Thyroid gland (tissue), 4 donors: Measurements from ENCODE around the gene PARP4. TPM values are rescaled to one million over a fixed set of nuclear protein-coding genes. Genes with fewer than 3 reads are reported as not detected.
"Not testable (repeated sequence)": the region's sequence is repeated elsewhere in the genome, so short reads cannot be mapped to it uniquely, and the experiment has no call there.

Experiments used
- DNase-seq, 2 donors: peaks; one replicate each; pipeline ENCODE4 v3.0.0-alpha.2; 2019
- H3K27ac ChIP-seq, 3 donors: fragments of 200-600 bp; sonication (generic); 1 replicate in 2 of 3; 2 replicates in 1 of 3; pipeline ENCODE4 v1.5.1; 2016 to 2019; ENCODE audit warnings: mild to moderate bottlenecking in 1 of 3, moderate library complexity in 1 of 3
- H3K27me3 ChIP-seq: fragments of 200-600 bp; sonication (generic); one replicate; pipeline ENCODE4 v1.5.1; 2019
- H3K36me3 ChIP-seq, 2 donors: fragments of 200-600 bp; sonication (generic); one replicate each; pipeline ENCODE4 v1.5.1; 2016 to 2019
- H3K4me1 ChIP-seq, 2 donors: fragments of 200-600 bp; sonication (generic); one replicate each; pipeline ENCODE4 v1.5.1; 2017 to 2019
- H3K4me3 ChIP-seq, 3 donors: fragments of 200-600 bp; sonication (generic); replicated peaks in 1 of 3; 1 replicate in 2 of 3; 2 replicates in 1 of 3; pipeline ENCODE4 v1.5.1; 2016; ENCODE audit warnings: mild to moderate bottlenecking in 1 of 3
- H3K9me3 ChIP-seq: fragments of 200-600 bp; sonication (generic); one replicate; pipeline ENCODE4 v1.5.1; 2017
- POLR2A ChIP-seq, 2 donors: fragments of 450-650 bp; IDR thresholded peaks; one replicate each; pipeline ENCODE4 v1.6.1; 2017; ENCODE audit warnings: antibody characterized with exemption in 2 of 2, mild to moderate bottlenecking in 2 of 2, moderate library complexity in 1 of 2
- WGBS, 2 donors: methylation state at CpG; one replicate each; pipeline ENCODE4 v1.1.5; 2017; 5-methylcytosine and 5-hydroxymethylcytosine counted together
- intact Hi-C: fragments of 100-400 bp; cut with DNase I; formaldehyde crosslinking; loops from one replicate; pipeline ENCODE4 v1.15.1; 2023
- total RNA-seq, 4 donors: library from RNA; depleted of rRNA; stranded (reverse); fragments of >200 nt; gene quantifications; one replicate each; pipeline ENCODE4 v1.2.3, GENCODE V29; 2016
- TF ChIP-seq, protein P1 (sequence below), 6 experiments: fragments of 200-600 bp in 3 of 6; fragments of 450-650 bp in 3 of 6; sonication (generic) in 3 of 6; IDR thresholded peaks; one replicate each; pipeline ENCODE4 v1.5.1; 2016 to 2019; ENCODE audit warnings: antibody characterized with exemption in 6 of 6, mild to moderate bottlenecking in 2 of 6, inconsistent platforms in 1 of 6, moderate library complexity in 1 of 6

PARP4 gene
- total RNA-seq, 4 donors from 2014 or later, result 52.4 to 71.8 (median 58.6) TPM

GRCh38 chr13:24392972-24393371 is 119.6 kb downstream of the PARP4 start:
- H3K4me1 ChIP-seq, result no peaks in the 10 kb centered on the region
- no peaks in the 10 kb centered on the region for H3K9me3 ChIP-seq
- TF ChIP-seq POLR2A (IDR thresholded peaks at IDR 0.05), result no peak
- TF ChIP-seq, protein P1, sequence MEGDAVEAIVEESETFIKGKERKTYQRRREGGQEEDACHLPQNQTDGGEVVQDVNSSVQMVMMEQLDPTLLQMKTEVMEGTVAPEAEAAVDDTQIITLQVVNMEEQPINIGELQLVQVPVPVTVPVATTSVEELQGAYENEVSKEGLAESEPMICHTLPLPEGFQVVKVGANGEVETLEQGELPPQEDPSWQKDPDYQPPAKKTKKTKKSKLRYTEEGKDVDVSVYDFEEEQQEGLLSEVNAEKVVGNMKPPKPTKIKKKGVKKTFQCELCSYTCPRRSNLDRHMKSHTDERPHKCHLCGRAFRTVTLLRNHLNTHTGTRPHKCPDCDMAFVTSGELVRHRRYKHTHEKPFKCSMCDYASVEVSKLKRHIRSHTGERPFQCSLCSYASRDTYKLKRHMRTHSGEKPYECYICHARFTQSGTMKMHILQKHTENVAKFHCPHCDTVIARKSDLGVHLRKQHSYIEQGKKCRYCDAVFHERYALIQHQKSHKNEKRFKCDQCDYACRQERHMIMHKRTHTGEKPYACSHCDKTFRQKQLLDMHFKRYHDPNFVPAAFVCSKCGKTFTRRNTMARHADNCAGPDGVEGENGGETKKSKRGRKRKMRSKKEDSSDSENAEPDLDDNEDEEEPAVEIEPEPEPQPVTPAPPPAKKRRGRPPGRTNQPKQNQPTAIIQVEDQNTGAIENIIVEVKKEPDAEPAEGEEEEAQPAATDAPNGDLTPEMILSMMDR (IDR thresholded peaks at IDR 0.05), result no peak
- H3K27ac ChIP-seq, result no peak overlapping the region
- no peak overlapping the region for H3K4me3 ChIP-seq
- no peak for DNase-seq
- H3K27me3 ChIP-seq, result no peaks in the 10 kb centered on the region
- H3K36me3 ChIP-seq, result no peaks in the 10 kb centered on the region
- intact Hi-C loops, result no loop called here
- 91 to 96% methylated on average over 4 of the region's 4 CpGs for WGBS, 2 donors

DNA sequence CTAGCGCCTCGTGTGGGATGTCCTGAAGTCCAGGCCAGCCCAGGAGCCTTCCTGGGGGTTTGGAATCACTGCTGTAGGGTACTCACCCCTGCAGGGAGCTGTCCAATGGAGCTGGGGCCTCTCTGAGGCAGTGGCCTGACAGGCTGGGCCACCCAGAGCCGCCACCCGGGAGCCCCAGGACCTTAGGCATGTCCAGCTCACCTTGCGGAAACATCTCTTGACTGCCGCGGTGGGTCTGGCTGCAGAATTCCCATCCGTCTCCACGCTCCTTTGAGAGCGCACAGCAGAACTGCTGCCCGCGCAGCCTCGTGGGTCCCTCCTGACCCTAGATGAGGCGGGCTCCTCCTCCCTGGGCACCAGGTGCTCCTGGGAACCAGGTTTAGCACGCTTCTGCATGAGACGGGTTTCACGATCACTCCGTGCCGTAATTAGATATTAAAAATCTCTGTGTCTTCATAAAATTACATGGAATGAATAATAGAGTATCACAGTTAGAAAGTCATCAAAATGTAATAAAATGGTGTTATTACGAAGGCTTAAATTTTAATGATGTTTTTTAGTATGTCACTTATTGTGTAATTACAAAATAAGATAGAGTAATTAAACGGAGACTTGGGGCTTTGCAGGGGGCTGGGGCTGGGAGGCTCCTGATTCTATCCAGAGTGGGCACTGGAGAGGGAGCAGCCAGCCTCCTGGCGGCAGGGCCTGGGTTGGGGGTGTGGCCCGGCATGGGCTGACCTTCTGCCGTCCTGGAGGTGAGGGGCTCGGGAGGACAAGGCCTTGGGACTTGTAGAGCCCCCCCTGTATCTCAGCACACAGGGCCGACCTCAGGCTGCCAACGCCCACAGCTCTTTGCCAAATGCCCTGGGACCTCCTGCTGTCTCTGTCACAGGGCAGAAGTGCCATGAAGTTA is 120.6 kb downstream of the PARP4 start:
- not testable (repeated sequence) for H3K4me3 ChIP-seq
- WGBS, 2 donors, result 79 to 85% methylated on average over 22 to 23 of the region's 27 CpGs

GRCh38 chr13:24390795-24391194 is 121.8 kb downstream of the PARP4 start:
- H3K27me3 ChIP-seq, intact Hi-C loops, H3K4me3 ChIP-seq, H3K27ac ChIP-seq, H3K9me3 ChIP-seq, H3K36me3 ChIP-seq, H3K4me1 ChIP-seq, DNase-seq: not testable (repeated sequence)
- 100% methylated on average over 4 of the region's 9 CpGs; no CpG with 5 or more reads in 1 of the 2 donors for WGBS, 2 donors

More for the DNA sequence above, 120.6 kb downstream of the PARP4 start:
- H3K36me3 ChIP-seq, H3K9me3 ChIP-seq, intact Hi-C loops, DNase-seq, H3K27me3 ChIP-seq, H3K27ac ChIP-seq, H3K4me1 ChIP-seq: not testable (repeated sequence)

DNA sequence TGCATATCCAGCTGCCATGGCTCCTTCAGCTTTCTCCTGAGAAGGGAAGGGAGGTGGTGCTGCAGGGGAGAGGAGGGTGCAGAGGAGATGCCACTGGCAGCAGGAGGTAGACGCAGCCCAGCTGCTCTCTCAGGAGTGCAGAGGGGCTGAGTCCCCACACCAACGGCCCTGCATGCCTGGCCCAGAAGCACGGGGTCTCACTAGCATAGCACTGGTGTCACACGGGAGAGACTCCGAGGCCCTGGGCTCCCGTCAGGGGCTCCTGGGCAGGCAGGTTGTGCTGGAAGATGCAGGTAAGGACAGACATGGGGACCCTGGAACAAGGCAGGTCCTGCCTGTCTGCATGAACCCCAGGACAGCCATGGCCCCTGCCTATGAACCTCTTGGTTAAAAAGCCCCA is 123.1 kb downstream of the PARP4 start:
- Histone ChIP-seq H3K27ac (no peak overlapping the region), H3K9me3 (no peaks in the 10 kb centered on the region), H3K36me3 (no peaks in the 10 kb centered on the region), H3K4me1 (no peaks in the 10 kb centered on the region), H3K27me3 (no peaks in the 10 kb centered on the region), H3K4me3 (no peak overlapping the region)
- WGBS, 2 donors, result 70% methylated on average over 4 of the region's 6 CpGs; no CpG with 5 or more reads in 1 of the 2 donors
- no peak for DNase-seq
- intact Hi-C loops, result no loop called here
- TF ChIP-seq, protein P1 (IDR thresholded peaks at IDR 0.05), result no peak
- TF ChIP-seq POLR2A (IDR thresholded peaks at IDR 0.05), result no peak

DNA sequence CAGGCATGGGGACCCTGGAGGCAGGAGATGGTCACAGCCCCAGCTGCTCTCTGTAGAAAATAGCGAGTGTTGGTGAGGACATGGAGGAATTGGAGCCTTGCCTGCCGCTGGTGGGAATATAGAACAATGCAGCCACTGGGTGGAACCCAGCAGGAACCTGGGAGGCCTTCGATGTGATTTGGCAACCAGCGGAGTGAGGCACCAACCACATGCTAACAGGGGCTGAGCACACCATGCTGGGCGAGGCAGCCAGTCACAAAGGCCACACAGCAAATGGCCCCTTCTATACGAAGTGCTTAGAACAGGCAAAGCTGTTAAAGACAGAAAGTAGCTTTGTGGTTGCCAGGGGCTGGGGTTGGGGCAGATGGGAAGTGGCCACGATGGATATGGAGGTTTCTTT is 123.8 kb downstream of the PARP4 start:
- H3K36me3 ChIP-seq, intact Hi-C loops, DNase-seq, H3K4me3 ChIP-seq, H3K9me3 ChIP-seq, H3K4me1 ChIP-seq, H3K27ac ChIP-seq, H3K27me3 ChIP-seq: not testable (repeated sequence)
- WGBS, 2 donors, result 67 to 80% methylated on average over 7 of the region's 7 CpGs

DNA sequence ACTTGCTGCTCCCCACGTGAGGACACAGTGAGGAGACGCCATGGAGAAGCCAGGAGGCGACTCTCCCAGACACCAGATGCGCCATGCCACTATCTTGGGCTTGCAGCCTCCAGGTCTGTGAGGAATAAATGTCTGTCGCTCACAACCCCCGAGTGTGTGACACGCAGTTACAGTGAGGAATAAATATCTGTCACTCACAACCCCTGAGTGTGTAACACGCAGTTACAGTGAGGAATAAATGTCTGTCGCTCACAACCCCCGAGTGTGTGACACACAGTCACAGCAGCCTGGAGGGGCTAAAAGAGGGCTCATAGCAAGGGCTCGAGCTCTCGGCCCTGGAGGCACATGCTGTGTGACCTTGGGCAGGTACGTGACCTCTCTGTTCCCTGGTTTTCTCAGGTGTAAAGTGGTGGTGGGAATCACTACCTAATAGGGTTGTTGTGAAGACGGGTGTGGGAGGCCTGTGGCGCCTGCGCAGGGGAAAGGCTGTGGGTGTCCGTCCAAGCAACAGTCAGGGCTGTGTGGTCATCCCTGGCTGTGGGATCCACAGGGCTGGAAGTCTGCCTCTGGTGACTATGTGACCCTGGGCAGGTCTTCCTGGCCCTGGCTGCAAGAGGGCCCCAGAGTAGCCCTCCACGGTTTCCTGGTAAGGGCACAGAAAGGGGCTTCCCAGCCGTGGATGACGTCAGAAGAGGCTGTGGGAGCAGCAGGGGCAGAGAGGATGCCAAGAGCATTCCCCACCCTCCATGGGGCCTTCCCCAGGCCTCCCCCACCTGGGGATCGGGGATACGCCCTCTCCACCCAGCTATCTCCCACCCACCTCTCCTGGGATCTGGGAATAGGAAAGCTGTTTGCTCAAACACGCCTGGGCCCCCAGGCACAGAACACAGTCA is 125.5 kb downstream of the PARP4 start:
- H3K9me3 ChIP-seq, result no peaks in the 10 kb centered on the region
- no peak overlapping the region for H3K4me3 ChIP-seq
- WGBS, 2 donors, result 81 to 84% methylated on average over 18 to 23 of the region's 23 CpGs
- intact Hi-C loops, result no loop called here
- H3K4me1 ChIP-seq, result no peaks in the 10 kb centered on the region
- no peak for DNase-seq
- H3K27ac ChIP-seq, result no peak overlapping the region
- no peaks in the 10 kb centered on the region for H3K27me3 ChIP-seq
- H3K36me3 ChIP-seq, result no peaks in the 10 kb centered on the region
- TF ChIP-seq, protein P1 (IDR thresholded peaks at IDR 0.05), result no peak
- TF ChIP-seq POLR2A (IDR thresholded peaks at IDR 0.05), result no peak
